ENCODE measurements around the gene ZSCAN26. TPM values are rescaled to one million over a fixed set of nuclear protein-coding genes. Genes with fewer than 3 reads are reported as not detected.

The ZSCAN26 gene
- total RNA-seq, 1 donor from 2014 or later = 13.3 TPM

- TF ChIP-seq CTCF (IDR thresholded peaks at IDR 0.05; ENCODE audit: borderline replicate concordance) = no peak
- intact Hi-C loops (cut with micrococcal nuclease) = loop anchor here (10.0 kb wide), 1 partner anchor 80 kb away; the partner anchor contains the start of gene ZKSCAN8
- H3K27me3 ChIP-seq (ENCODE audit: low read depth) = peaks cover 16% of the 10 kb centered on the region
- peak overlapping the region; percentile 91 for H3K4me3 ChIP-seq
- peaks cover 26% of the 10 kb centered on the region for H3K36me3 ChIP-seq
- H3K4me1 ChIP-seq = peaks cover 27% of the 10 kb centered on the region
- no peaks in the 10 kb centered on the region for H3K9me3 ChIP-seq (replicated peaks)
- no peak for DNase-seq
- peak overlapping the region; percentile 90 for H3K27ac ChIP-seq (replicated peaks)
Measured at GRCh38 chr6:28224131-28225055, 42.5 kb upstream of the ZSCAN26 start.

- peaks cover 34% of the 10 kb centered on the region for H3K36me3 ChIP-seq
- peak within 1 kb of the TSS; percentile 91 for H3K4me3 ChIP-seq
- no peaks in the 10 kb centered on the region for H3K9me3 ChIP-seq (replicated peaks)
- peaks cover 16% of the 10 kb centered on the region for H3K27me3 ChIP-seq (ENCODE audit: low read depth)
- peak; percentile 83 for DNase-seq
- TF ChIP-seq CTCF (IDR thresholded peaks at IDR 0.05; ENCODE audit: borderline replicate concordance) = no peak
- peaks cover 27% of the 10 kb centered on the region for H3K4me1 ChIP-seq
- intact Hi-C loops (cut with micrococcal nuclease) = loop anchor here (10.0 kb wide), 1 partner anchor 80 kb away; the partner anchor contains the start of gene ZKSCAN8
- peak within 1 kb of the TSS; percentile 90 for H3K27ac ChIP-seq (replicated peaks)
Measured at GRCh38 chr6:28225056-28225834, 41.7 kb upstream of the ZSCAN26 start, which contains the start of gene ZSCAN9. TSS of gene ZSCAN9 (plus strand) at chr6:28225275. CDS start at chr6:28227085, 1,810 bp downstream.

DNA sequence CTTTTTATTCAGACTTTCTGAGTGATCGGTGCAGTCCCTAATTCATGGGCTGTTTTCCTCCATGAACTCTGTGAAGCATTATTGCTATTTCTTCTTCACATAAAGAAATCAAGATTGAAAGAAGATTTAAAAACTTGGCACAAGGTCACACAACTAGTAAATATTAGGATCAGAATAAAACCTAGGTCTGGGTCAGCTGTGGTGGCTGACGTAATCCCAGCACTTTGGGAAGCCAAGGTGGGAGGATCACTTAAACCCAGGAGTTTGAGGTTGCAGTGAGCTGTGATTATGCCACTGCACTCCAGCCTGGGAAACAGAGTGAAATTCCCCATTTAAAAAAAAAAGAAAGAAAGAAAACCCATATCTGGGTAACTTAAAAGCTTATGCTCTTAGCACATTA, 40.5 kb upstream of the ZSCAN26 start:
- DNase-seq = no peak
- H3K4me3 ChIP-seq = peak overlapping the region; percentile 91
- peaks cover 27% of the 10 kb centered on the region for H3K4me1 ChIP-seq
- H3K27ac ChIP-seq (replicated peaks) = no peak overlapping the region
- H3K27me3 ChIP-seq (ENCODE audit: low read depth) = peaks cover 7% of the 10 kb centered on the region
- intact Hi-C loops (cut with micrococcal nuclease) = loop anchor here (10.0 kb wide), 1 partner anchor 82 kb away; the partner anchor contains the start of gene ZKSCAN8
- H3K9me3 ChIP-seq (replicated peaks) = no peaks in the 10 kb centered on the region
- peaks cover 46% of the 10 kb centered on the region for H3K36me3 ChIP-seq
- TF ChIP-seq CTCF (IDR thresholded peaks at IDR 0.05; ENCODE audit: borderline replicate concordance) = no peak

DNA sequence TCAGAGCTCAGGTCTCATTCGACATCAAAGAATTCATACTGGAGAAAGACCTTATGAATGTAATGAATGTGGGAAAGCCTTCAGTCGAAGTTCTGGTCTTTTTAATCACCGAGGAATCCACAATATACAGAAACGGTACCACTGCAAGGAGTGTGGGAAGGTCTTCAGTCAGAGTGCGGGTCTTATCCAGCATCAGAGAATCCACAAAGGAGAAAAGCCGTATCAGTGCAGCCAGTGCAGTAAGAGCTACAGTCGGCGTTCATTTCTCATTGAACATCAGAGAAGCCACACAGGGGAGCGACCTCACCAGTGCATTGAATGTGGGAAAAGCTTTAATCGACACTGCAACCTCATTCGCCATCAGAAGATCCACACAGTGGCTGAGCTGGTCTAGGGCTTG, 34.2 kb upstream of the ZSCAN26 start:
- TF ChIP-seq CTCF (IDR thresholded peaks at IDR 0.05; ENCODE audit: borderline replicate concordance) = no peak
- H3K4me3 ChIP-seq = no peak overlapping the region
- H3K4me1 ChIP-seq = no peaks in the 10 kb centered on the region
- H3K36me3 ChIP-seq = peaks cover 64% of the 10 kb centered on the region
- H3K27me3 ChIP-seq (ENCODE audit: low read depth) = no peaks in the 10 kb centered on the region
- no peaks in the 10 kb centered on the region for H3K9me3 ChIP-seq (replicated peaks)
- intact Hi-C loops (cut with micrococcal nuclease) = no loop called here
- no peak overlapping the region for H3K27ac ChIP-seq (replicated peaks)
- DNase-seq = no peak

- DNase-seq = no peak
- Histone ChIP-seq H3K27me3 (ENCODE audit: low read depth) (no peaks in the 10 kb centered on the region), H3K9me3 (replicated peaks) (no peaks in the 10 kb centered on the region), H3K4me3 (no peak overlapping the region), H3K4me1 (no peaks in the 10 kb centered on the region), H3K27ac (replicated peaks) (no peak overlapping the region), H3K36me3 (peaks cover 37% of the 10 kb centered on the region)
- intact Hi-C loops (cut with micrococcal nuclease) = no loop called here
- TF ChIP-seq CTCF (IDR thresholded peaks at IDR 0.05; ENCODE audit: borderline replicate concordance) = no peak
Measured at GRCh38 chr6:28235912-28236452, 31.0 kb upstream of the ZSCAN26 start.
